GM12872 (cell line): ENCODE measurements around the gene GADD45GIP1.

Experiments used
- CTCF ChIP-seq: IDR thresholded peaks from 3 replicates; pipeline ENCODE4 v1.5.1; 2011; ENCODE audit warnings: low read depth, mild to moderate bottlenecking, low read length, moderate library complexity; ENCODE audit not compliant: insufficient read depth

The GADD45GIP1 gene

GRCh38 chr19:12982648-12983047 is 25.6 kb upstream of the GADD45GIP1 start:
- TF ChIP-seq CTCF = no peak

- TF ChIP-seq CTCF = no peak
Measured at GRCh38 chr19:12979974-12980373, 23.0 kb upstream of the GADD45GIP1 start.

DNA sequence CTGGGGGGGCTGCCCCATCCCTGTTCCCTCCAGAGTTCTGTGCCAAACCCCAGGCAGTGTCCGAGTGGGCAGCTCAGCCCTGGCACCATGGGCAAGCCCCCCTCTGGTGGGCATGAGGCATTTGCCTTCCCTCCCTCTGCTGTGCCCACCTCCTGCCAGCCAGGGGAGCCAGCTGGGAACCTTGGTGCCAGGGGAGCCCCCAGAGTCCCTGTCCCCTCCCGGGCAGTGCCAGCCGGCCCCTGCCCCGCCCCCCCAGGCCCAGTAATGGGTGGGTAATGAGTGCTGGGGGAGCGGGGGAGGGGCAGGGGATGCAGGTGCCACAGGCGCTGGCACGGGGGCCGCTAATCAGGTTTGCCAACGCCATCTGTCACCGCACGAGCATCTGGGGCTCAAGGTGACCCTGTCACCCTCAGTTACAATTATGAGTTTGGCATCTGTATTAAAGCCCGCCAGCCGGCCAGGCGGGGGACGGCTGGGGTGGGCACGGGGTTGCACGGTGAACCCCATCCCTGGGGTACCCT is 18.3 kb upstream of the GADD45GIP1 start:
- TF ChIP-seq CTCF = no peak

GRCh38 chr19:12974301-12975220 is 17.5 kb upstream of the GADD45GIP1 start:
- no peak for TF ChIP-seq CTCF

- TF ChIP-seq CTCF = no peak
Measured at GRCh38 chr19:12973236-12973635, 16.2 kb upstream of the GADD45GIP1 start.

GRCh38 chr19:12970070-12970820 is 13.2 kb upstream of the GADD45GIP1 start:
- TF ChIP-seq CTCF = no peak

DNA sequence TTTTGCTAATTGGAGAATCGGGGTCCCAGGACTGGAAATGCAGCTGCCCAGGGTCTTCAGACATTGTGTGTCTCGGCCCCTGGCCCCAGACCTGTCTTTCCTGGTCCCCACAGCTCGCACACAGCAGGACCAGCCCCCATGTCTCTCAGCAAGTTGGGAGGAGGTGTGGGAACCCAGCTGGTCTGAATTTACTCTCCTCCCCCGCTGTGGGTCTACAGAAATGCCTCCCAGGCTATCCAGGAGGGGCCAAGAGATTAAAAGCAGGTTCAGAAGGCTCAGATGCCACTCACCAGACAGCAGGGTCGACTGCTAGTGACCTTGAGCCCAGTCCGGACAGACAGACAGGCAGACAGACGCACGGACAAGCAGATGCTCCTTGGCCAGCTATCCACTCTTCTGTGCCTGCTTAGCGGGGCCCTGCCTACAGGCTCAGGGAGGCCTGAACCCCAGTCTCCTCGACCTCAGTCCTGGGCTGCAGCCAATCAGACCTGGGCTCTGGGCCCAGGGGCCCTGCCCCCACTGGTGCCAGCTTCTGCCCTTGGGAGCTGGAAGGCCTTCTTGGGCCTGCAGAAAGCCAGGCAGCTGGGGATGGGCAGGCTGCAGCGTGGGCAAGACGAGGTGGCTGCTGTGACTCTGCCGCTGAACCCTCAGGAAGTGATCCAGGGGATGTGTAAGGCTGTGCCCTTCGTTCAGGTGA is 12.4 kb upstream of the GADD45GIP1 start, which contains the start of gene DAND5:
TSS of gene DAND5 (plus strand) at position 285 of the 697 bp plus-strand sequence. CDS start at position 370, 85 bp downstream.
- no peak for TF ChIP-seq CTCF
